Smooth muscle cell of the brain vasculature (primary cell): Measurements from ENCODE around the gene UAP1.
"Not testable (repeated sequence)": the region's sequence is repeated elsewhere in the genome, so short reads cannot be mapped to it uniquely, and the experiment has no call there.

Experiments used
- DNase-seq: peaks from one replicate; pipeline ENCODE4 v3.0.0-alpha.2; 2012; ENCODE audit warnings: low read depth, low spot score

The UAP1 gene

DNA sequence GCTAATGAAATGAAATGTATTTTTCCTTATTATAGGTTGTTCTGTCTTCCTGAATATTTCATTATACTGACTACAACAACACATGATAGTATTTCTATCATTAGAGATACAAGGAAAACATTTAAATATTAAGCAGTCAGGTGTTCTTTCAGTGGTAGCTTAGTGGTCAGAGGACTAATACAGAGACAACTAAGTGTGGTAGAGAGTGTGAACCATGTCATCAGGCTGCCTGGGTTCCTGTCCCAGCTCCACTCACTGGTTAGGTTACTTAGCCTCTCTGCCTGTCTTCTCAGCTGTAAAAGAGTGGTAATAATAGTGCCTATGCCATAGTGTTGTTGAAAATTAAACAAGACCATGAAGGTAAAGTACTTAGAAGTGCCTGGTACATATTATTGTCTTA lies 3.9 kb downstream of the UAP1 start:
- no peak for DNase-seq

GRCh38 chr1:162566870-162567269 lies 5.3 kb downstream of the UAP1 start:
- DNase-seq, result no peak

DNA sequence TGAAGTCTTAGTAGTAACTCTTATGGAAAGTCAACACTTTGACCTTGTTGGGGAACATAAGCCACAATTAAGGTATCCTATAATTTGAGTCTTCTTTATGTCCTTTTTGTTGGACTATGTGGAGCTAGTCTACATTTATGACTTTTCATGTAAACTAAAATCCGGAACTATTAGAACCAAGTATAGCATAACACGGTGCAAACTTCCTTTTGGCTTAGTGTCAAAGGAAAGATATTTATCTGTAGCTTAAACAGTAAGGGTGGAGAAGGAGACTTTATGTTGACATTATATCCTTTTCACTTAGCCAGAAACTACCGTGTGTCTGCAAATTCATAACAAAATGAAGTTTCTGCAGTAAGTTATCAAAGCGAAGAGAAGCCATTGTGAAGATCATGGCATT lies 7.3 kb downstream of the UAP1 start:
- no peak for DNase-seq

DNA sequence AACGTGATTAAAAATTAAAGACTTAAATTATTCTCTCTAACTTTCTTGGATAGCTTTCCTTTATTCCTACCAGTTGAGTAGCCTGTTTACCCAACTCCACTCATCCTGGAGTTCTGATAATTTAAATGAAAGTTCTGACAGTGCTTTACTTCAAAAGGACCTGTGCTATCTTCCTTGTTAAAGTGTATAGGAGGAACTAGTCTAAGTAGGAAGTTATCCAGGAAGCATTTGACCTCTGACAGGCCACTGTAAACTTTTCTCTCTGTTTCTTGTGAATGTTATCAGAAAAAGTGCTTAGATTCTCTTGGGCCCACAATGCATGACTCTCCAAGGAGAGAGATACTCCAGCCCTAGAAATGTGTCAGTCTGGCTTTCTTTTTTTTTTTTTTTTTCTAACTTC lies 9.2 kb downstream of the UAP1 start:
- DNase-seq, result no peak

DNA sequence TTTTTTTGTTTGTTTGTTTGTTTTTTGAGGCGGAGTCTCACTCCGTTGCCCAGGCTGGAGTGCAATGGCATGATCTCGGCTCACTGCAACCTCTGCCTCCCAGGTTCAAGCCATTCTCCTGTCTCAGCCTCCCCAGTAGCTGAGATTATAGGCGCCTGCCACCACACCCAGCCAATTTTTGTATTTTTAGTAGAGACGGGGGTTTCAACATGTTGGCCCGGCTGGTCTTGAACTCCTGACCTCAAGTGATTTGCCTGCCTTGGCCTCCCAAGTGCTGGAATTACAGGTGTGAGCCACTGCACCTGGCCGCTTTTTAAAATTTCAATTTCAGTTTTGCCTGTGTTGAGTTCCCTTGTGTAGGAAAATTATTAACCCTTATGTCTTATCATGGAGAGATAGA lies 9.6 kb downstream of the UAP1 start:
- DNase-seq, result not testable (repeated sequence)

- DNase-seq, result no peak
These were observed 10.2 kb downstream of the UAP1 start for GRCh38 chr1:162571696-162572095.

DNA sequence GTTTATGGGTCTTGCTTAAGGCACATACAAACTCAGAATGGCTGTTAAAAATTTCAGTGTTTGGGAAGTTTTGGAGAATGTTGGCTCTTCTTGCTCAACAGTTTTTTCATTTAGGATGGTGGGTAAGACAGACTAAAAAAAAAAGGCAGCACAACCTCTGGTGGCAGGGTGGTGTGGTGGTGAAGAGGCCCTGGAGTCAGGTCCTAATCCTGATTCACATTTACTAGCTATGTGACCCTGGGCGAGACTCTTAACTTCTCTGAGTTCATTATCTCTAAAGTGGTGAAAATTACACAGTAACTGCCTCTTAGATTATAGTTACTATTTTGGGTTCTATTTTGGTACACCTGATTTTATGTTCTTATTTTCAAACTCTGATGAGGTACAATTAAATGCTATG lies 11.6 kb downstream of the UAP1 start:
- DNase-seq, result no peak

- no peak for DNase-seq
These were observed 16.7 kb downstream of the UAP1 start for GRCh38 chr1:162578071-162578700.

DNA sequence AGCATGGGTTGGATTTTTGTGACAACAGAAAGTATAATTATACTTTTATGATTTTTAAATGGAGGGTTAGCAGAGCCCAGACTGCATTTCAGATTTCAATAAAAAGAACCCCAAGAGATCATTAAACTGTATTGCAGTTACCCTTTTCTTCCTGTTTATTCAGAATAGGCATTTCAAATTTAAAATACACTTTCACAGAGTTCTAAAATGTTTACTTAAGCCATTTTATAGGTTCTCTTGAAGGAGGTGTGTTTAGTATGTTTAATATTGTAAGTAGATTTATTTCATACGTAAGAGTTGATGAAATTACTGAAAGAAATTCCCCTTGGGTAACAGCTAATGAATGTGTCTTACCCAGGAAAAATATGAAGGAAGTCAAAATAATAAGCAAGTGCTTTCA lies 17.4 kb downstream of the UAP1 start:
- no peak for DNase-seq

DNA sequence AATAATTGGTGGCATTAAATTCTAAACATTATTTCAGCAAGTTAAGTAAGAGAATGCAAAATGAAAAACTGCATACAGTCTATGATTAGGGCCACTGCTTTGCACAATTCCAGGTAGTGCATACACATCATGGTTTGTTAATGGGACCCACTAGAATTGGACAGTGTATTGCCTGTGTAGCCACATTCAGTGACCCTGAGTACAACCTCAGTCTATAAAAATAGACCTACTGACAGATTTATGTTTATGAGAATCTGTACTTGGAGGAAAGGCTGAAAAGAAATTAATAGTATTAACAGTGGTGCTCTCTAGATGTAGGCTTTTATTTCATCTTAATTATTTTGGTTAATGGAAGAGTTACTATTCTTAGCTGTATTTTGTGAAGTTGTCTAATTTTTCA lies 18.8 kb downstream of the UAP1 start:
- no peak for DNase-seq

GRCh38 chr1:162582901-162583300 lies 21.4 kb downstream of the UAP1 start:
- DNase-seq, result not testable (repeated sequence)

- not testable (repeated sequence) for DNase-seq
These were observed 23.6 kb downstream of the UAP1 start for GRCh38 chr1:162585101-162585500.

DNA sequence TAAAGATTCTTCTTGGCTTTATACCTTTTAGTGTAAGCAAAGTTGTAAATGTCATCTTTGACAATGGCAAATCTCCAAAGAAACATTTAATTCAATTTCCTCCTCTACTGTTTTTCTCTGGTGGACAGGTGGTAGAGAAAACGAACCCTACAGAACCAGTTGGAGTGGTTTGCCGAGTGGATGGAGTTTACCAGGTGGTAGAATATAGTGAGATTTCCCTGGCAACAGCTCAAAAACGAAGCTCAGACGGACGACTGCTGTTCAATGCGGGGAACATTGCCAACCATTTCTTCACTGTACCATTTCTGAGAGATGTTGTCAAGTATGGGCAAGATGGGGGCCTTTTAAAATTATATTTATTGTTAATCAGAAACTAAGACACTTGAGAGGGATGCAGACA lies 25.8 kb downstream of the UAP1 start:
- no peak for DNase-seq

DNA sequence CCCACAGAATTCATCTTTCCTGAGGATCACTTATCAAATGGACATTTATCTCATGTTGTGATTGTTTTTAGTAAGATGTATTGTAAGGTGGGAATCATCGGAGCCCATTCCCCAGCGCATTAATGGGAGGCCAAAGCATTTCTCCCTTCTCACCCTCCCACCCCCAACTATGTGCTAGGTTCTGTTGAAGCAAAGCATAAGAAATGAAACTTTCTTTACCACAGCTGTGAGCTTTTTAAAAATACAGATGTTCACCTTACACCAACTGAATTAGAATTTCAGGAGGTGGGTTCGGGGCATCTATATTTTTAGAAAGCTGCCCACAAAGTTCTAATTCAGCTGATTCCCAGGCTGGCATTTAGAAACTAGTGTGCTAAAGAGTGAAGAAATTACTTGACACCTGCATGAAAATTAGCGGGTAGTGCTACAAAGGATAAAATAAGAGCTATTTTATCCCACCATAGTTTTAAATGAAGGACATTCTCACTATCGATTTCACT lies 26.3 kb downstream of the UAP1 start:
- DNase-seq, result no peak

DNA sequence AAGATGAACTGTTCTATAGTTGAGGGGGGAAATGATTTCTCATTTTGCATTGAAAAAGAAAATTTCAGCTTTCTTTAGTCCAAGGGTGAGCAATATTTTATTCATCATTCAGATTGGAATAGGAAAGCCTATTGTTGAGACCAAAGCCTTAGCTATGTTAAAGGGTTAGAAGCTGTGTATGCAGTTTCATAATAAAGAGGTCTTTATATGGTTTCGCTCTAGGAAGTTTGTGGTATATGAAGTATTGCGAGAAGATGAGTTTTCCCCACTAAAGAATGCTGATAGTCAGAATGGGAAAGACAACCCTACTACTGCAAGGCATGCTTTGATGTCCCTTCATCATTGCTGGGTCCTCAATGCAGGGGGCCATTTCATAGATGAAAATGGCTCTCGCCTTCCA lies 28.6 kb downstream of the UAP1 start:
- DNase-seq, result no peak

GRCh38 chr1:162590686-162591085 lies 29.2 kb downstream of the UAP1 start:
- DNase-seq, result no peak

DNA sequence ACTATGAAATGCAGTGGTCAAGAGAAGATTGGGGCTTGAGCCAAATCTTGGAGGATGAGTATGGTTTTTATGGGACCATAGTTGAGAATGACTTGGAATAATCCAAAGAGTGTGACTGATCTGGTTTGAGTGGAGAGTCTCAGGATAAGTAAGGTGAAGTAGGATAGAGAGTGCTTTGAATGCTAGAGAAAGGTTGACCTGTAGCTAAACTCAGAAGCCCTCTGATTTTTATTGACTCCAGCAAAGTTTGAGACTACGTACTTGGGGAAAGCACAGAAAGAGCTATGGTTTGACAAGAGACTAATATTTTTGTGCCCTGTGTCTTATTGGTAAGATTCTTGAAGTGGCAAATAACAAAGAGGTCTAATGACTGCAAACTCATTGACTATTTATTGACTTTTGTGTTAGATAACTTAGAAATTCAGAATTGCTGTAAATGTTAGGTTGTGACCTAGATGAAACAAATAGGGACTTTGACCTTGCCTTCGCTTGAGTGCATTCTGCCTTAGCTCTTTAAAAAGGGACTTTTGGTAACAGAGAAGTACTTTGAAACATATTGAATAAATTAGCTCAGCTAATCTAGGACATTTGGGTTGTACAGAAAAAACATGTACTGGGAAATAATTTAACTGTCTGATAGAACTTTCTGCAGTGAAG lies 35.1 kb downstream of the UAP1 start:
- DNase-seq, result no peak

GRCh38 chr1:162599451-162599850 lies 37.9 kb downstream of the UAP1 start:
- DNase-seq, result no peak

DNA sequence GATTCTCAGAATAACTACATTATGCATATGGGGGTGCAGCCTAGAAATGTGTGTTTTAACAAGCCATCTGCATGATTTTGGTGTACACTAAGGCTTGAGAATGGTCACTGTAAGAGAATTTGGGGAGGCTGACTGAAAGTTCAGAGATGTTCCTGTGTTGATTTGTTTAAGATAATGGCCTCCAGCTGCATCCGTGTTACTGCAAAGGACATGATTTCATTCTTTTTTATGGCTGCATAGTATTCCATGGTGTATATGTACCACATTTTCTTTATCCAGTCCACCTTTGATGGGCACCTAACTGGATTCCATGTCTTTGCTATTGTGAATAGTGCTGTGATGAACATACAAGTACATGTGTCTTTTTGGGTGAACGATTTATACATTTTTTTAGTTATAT lies 41.6 kb downstream of the UAP1 start:
- DNase-seq, result not testable (repeated sequence)

DNA sequence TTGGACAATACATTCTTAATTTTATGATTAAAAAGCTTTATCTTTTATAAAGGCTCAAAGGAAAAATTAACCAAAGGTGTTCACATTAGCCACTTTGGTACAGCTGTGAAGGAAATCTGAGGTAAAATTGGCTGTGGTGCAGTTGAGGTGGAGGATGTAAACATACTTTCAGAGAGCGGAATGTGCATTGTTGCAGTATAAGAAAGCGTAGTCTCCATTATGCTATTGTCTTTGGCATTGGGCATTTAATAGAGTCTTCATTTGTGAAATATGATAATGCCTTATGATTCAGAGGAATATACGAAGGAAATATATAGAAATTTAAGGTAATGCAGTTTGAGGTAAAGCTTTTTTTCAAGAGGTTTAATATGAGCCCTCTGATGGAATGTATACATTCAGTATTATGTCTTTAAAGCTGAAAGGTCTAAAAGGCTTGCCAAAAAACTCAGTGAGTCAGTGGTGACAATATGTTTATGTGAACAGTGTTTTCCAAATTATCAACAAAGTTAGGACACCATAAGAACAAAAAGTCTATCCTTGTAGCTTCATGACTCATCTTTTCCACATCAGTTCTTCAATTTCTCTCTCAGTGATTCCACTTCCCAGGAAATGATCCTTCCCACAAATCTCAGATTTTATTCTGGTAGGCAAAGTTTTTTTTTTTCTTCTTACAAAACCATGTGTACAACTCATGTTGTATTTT lies 43.9 kb downstream of the UAP1 start:
- peak; percentile 59 for DNase-seq

DNA sequence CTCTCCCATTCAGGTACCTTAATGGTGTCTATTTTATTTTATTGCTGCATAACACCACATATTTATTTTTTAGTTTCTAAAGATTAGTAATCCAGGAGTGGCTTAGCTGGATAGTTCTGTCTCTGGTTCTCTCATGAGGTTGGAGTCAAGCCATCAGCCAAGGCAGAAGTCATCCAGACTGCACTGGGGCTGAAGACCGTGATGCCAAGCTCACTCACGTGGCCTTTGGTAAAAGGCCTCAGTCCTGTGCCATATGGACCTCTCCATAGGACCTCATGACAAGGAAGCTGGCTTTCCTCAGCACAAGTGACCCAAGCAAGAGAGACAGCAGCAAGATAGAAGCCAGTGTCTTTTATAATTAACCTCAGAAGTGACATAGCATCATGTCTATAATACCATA lies 47.8 kb downstream of the UAP1 start:
- no peak for DNase-seq

GRCh38 chr1:162612606-162613400 lies 51.3 kb downstream of the UAP1 start:
- DNase-seq, result no peak
